Fibroblast of pulmonary artery (primary cell): ENCODE data around the gene RAD18.

Experiments used
- DNase-seq: peaks from one replicate; pipeline ENCODE4 v3.0.0-alpha.2; 2010; ENCODE audit warnings: low read depth
- H3K4me3 ChIP-seq: replicated peaks from 2 replicates; pipeline ENCODE4 v1.5.1; 2011; ENCODE audit warnings: low read depth, mild to moderate bottlenecking, control low read depth, low read length, moderate library complexity
- TF ChIP-seq, protein P1 (sequence below): IDR thresholded peaks from 2 replicates; pipeline ENCODE4 v1.5.1; 2011; ENCODE audit warnings: mild to moderate bottlenecking, control low read depth, low read length, inconsistent platforms; ENCODE audit errors: missing control alignments

RAD18 gene

DNA sequence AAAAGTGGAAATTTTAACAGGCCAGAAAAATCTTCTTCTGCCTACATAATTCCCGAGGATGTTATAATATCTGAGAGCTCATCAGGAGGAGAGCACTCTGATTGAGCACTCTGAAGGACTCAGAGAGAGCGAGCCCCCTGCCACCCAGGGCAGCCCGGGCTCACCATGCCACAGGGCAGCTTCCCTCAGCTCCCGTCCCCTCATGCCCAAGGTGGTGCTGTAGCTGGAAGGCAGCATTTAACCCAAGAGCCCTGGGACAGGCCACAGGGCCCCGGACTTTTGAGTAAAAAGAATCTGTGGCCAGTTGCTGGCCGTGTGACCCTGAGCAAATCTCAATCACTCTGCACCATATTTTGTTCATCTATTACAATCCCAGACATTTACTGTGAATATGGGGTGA, 23.5 kb upstream of the RAD18 start:
- TF ChIP-seq, protein P1, sequence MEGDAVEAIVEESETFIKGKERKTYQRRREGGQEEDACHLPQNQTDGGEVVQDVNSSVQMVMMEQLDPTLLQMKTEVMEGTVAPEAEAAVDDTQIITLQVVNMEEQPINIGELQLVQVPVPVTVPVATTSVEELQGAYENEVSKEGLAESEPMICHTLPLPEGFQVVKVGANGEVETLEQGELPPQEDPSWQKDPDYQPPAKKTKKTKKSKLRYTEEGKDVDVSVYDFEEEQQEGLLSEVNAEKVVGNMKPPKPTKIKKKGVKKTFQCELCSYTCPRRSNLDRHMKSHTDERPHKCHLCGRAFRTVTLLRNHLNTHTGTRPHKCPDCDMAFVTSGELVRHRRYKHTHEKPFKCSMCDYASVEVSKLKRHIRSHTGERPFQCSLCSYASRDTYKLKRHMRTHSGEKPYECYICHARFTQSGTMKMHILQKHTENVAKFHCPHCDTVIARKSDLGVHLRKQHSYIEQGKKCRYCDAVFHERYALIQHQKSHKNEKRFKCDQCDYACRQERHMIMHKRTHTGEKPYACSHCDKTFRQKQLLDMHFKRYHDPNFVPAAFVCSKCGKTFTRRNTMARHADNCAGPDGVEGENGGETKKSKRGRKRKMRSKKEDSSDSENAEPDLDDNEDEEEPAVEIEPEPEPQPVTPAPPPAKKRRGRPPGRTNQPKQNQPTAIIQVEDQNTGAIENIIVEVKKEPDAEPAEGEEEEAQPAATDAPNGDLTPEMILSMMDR = no peak
- H3K4me3 ChIP-seq = no peak overlapping the region
- DNase-seq = no peak

DNA sequence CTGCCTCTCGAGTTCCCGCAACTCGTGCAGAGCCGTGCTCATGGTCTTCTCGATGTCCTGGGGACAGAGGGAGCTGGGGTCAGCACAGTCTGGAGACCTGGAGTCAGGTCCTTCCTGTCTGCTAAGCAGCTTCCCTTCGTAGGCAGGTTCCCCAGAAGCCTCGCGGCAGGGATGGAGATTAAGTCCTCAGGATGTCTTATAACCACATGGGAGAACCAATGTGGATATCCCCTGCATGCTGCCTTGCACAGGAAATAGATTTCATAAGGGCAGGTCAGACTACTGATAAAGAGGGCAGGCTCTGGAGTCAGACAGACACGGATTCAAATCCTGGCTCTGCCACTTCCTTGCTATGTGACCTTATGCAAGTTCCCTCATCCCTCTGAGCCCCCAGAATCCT, 22.6 kb upstream of the RAD18 start:
- TF ChIP-seq, protein P1 = no peak
- DNase-seq = no peak
- no peak overlapping the region for H3K4me3 ChIP-seq

DNA sequence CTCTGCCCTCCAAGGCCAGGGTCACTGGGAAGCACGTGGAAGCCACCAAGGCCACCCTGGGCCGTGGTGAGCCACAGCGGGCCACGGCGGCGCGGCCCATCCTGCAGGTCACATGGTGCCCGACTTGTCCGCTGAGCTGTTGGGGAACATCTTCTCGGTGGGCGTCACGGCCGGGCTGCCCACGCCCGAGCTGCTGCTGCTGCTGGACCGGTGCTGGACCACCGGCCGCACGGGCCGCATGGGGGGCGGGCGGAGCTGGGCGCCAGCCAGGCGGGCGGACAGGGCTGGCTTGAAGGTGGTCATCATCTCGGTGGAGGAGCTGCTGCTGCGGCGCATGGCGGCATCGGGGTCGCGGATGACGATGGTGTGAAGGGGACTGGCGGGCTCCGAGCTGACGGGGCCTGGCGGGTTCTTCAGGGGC, 22.1 kb upstream of the RAD18 start:
- TF ChIP-seq, protein P1 = no peak
- no peak overlapping the region for H3K4me3 ChIP-seq
- no peak for DNase-seq

DNA sequence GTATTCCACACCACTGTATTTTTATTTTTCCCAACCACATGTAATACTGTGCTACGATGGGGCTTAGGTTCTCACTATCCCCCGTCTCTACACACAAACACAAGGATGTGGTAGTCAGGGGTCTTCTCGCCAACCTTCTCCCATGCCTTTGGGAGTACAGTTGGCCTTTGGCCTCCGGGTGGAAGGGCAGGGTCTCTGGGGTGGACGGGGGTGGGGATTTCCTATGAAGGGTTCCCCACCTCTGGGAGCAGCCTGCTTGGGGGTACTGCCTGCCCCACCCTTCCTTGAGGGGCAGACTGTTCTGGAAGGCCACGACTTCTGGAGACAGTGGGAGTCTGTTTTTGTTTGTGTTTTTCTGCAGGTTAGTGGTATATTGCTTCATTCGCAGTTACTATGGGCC, 21.3 kb upstream of the RAD18 start:
- TF ChIP-seq, protein P1 = no peak
- no peak overlapping the region for H3K4me3 ChIP-seq
- no peak for DNase-seq

DNA sequence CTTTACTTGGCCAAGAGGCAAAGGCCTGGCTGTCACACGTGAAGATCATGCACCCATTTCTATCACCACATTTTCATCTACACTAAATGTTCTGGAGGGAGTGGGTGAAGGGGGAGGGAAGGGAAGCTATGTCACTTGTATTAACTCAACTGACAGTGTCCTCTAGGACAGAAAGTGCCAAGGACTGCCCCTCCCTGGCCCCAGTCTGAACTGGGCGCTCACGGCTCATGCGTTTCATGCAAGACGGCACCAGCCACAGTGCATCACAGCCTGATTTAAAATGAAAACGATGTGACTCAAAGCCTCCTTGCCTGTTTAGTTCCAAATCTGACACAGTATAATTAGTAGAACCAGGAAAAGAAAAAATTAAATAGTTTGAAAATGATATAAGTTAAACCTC, 20.8 kb upstream of the RAD18 start:
- no peak for DNase-seq
- TF ChIP-seq, protein P1 = no peak
- H3K4me3 ChIP-seq = no peak overlapping the region

DNA sequence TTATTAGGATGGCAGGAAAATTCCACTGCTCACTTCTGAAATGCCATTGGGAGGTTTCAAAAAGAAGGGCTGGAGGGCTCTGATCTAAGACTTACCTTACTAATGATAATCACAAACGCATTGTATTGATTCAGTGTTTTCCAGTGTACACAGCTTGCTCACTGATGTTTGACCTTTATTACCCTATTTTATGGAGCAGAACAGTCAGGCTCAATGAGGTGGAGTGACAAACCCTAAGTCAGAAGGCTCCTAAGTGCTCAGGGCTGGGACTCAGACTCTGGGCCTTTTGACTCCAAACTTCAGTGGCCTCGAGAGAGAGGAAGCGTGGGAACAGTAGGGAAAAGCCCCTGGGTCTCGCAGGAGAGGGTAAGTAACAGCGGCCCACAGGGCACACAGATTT, 20.3 kb upstream of the RAD18 start:
- no peak for DNase-seq
- no peak overlapping the region for H3K4me3 ChIP-seq
- TF ChIP-seq, protein P1 = no peak

DNA sequence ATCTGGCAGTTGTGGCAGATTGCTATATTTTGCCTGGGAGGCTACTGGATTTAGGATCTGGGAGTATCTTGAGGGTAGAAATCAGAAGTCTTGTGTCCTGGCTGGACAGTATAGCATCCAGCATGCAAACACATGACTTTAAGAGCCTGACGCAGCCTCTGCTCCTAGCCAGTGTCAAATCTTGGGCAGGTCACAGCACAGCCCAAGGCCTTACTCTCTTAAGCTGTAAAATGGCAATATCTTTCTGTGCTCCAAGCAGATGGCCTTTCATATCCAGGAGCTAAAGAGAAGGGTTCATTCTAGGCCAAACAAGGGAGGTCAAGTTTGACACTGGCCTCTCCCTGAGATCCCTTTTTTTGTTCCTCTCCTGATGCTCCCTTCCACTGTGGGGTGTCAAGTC, 19.8 kb upstream of the RAD18 start:
- H3K4me3 ChIP-seq = no peak overlapping the region
- DNase-seq = no peak
- TF ChIP-seq, protein P1 = no peak
